Calu3 (cell line): Measurements from ENCODE around the gene LNX2. TPM values are rescaled to one million over a fixed set of nuclear protein-coding genes. Genes with fewer than 3 reads are reported as not detected.

Experiments
- BruUV-seq: library from RNA; stranded (reverse); fragments of 400-500 nt; replicated peaks from 2 replicates; lab custom pipeline; 2021; lab: Mats Ljungman, UMichigan
- CTCF ChIA-PET: fragments of 300-600 bp; sonication (Branson Sonifier 250); formaldehyde crosslinking; loops from one replicate; lab custom pipeline; 2022; ENCODE audit warnings: antibody characterized with exemption; lab: Charles Lee
- DNase-seq: peaks from one replicate; pipeline ENCODE4 v3.0.0; 2022
- H3K27ac Mint-ChIP-seq: one replicate; pipeline ENCODE4 v1.8.0; 2022; ENCODE audit warnings: mixed read lengths; ENCODE audit not compliant: unreplicated experiment
- H3K27me3 Mint-ChIP-seq: one replicate; pipeline ENCODE4 v1.8.0; 2022; ENCODE audit warnings: mixed read lengths; ENCODE audit not compliant: unreplicated experiment
- H3K36me3 Mint-ChIP-seq: one replicate; pipeline ENCODE4 v1.8.0; 2022; ENCODE audit warnings: mild to moderate bottlenecking, moderate library complexity, mixed read lengths; ENCODE audit not compliant: insufficient read depth, unreplicated experiment
- H3K4me1 Mint-ChIP-seq: one replicate; pipeline ENCODE4 v1.8.0; 2022; ENCODE audit warnings: mild to moderate bottlenecking, low read depth, mixed read lengths; ENCODE audit not compliant: unreplicated experiment
- H3K4me3 Mint-ChIP-seq: one replicate; pipeline ENCODE4 v1.8.0; 2022; ENCODE audit warnings: mild to moderate bottlenecking, low read depth, moderate library complexity, mixed read lengths; ENCODE audit not compliant: unreplicated experiment
- H3K9me3 Mint-ChIP-seq: one replicate; pipeline ENCODE4 v1.8.0; 2022; ENCODE audit warnings: low read depth, mixed read lengths; ENCODE audit not compliant: unreplicated experiment
- intact Hi-C: fragments of 100-400 bp; cut with micrococcal nuclease; formaldehyde crosslinking; loops from one replicate; pipeline ENCODE4 v1.10.0; 2022; ENCODE audit not compliant: unreplicated experiment
- total RNA-seq: library from RNA; stranded (reverse); gene quantifications from 2 replicates; pipeline ENCODE4 v1.2.3, GENCODE V29; 2022
- TF ChIP-seq, protein P1 (sequence below): fragments of 200-600 bp; IDR thresholded peaks from one replicate; pipeline ENCODE4 v1.8.0; 2022; ENCODE audit warnings: antibody characterized with exemption; ENCODE audit not compliant: unreplicated experiment

LNX2 gene
- total RNA-seq, 1 experiment from 2014 or later, result 11.0 TPM

DNA sequence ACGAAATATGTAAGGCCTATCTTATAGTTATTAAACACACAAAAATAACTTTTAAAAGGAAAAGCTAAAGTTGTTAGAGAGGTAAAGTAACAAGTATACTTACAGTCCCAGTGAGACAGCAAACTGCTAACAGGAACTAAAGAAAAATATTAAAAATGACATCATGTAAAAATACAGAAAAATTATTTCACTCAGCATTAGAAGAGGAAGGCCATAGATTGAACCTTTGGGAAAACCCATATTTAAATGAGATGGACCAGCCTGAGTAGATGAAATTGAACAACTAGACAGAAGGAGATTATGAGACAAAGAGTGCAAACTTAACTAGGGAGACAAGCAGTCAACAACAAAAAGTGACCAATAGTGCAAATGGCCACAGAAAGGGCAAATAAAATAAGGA is 49.4 kb downstream of the LNX2 start:
- no peaks in the 10 kb centered on the region for H3K9me3 Mint-ChIP-seq
- CTCF ChIA-PET, result no interaction called here
- no peak for DNase-seq
- BruUV-seq, result no TSS peak
- H3K27me3 Mint-ChIP-seq, result no peaks in the 10 kb centered on the region
- TF ChIP-seq, protein P1, sequence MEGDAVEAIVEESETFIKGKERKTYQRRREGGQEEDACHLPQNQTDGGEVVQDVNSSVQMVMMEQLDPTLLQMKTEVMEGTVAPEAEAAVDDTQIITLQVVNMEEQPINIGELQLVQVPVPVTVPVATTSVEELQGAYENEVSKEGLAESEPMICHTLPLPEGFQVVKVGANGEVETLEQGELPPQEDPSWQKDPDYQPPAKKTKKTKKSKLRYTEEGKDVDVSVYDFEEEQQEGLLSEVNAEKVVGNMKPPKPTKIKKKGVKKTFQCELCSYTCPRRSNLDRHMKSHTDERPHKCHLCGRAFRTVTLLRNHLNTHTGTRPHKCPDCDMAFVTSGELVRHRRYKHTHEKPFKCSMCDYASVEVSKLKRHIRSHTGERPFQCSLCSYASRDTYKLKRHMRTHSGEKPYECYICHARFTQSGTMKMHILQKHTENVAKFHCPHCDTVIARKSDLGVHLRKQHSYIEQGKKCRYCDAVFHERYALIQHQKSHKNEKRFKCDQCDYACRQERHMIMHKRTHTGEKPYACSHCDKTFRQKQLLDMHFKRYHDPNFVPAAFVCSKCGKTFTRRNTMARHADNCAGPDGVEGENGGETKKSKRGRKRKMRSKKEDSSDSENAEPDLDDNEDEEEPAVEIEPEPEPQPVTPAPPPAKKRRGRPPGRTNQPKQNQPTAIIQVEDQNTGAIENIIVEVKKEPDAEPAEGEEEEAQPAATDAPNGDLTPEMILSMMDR, result no peak
- H3K4me1 Mint-ChIP-seq, result peaks cover 21% of the 10 kb centered on the region
- no peaks in the 10 kb centered on the region for H3K36me3 Mint-ChIP-seq
- intact Hi-C loops, result no loop called here
- no peak overlapping the region for H3K4me3 Mint-ChIP-seq
- H3K27ac Mint-ChIP-seq, result no peak overlapping the region

- Mint-ChIP-seq H3K27ac (no peak overlapping the region), H3K36me3 (no peaks in the 10 kb centered on the region)
- CTCF ChIA-PET, result no interaction called here
Observed at GRCh38 chr13:27569405-27569804, 50.9 kb downstream of the LNX2 start.

GRCh38 chr13:27565818-27566217 is 54.5 kb downstream of the LNX2 start:
- H3K4me3 Mint-ChIP-seq, result no peak overlapping the region
- H3K4me1 Mint-ChIP-seq, result no peaks in the 10 kb centered on the region
- H3K27ac Mint-ChIP-seq, result no peak overlapping the region
- no peaks in the 10 kb centered on the region for H3K9me3 Mint-ChIP-seq
- no peak for DNase-seq
- TF ChIP-seq, protein P1, result no peak
- BruUV-seq, result no TSS peak
- CTCF ChIA-PET, result interaction anchor here (0.6 kb wide), 1 partner anchor 41 kb away, joined by 3 read pairs; no protein-coding TSS in a partner anchor
- H3K27me3 Mint-ChIP-seq, result no peaks in the 10 kb centered on the region
- H3K36me3 Mint-ChIP-seq, result no peaks in the 10 kb centered on the region
- intact Hi-C loops, result no loop called here

More at GRCh38 chr13:27569405-27569804, 50.9 kb downstream of the LNX2 start:
- Mint-ChIP-seq H3K27me3 (no peaks in the 10 kb centered on the region), H3K4me1 (peaks cover 21% of the 10 kb centered on the region), H3K4me3 (no peak overlapping the region), H3K9me3 (no peaks in the 10 kb centered on the region)
- no peak for DNase-seq
- TF ChIP-seq, protein P1, result no peak
- intact Hi-C loops, result no loop called here
- no TSS peak for BruUV-seq

GRCh38 chr13:27562457-27562856 is 57.9 kb downstream of the LNX2 start:
- Mint-ChIP-seq H3K4me3 (no peak overlapping the region), H3K4me1 (no peaks in the 10 kb centered on the region), H3K36me3 (no peaks in the 10 kb centered on the region), H3K27me3 (no peaks in the 10 kb centered on the region), H3K9me3 (no peaks in the 10 kb centered on the region), H3K27ac (no peak overlapping the region)
- CTCF ChIA-PET, result no interaction called here
- DNase-seq, result no peak
- TF ChIP-seq, protein P1, result no peak
- intact Hi-C loops, result no loop called here
- BruUV-seq, result no TSS peak
